HG03175 (cell line): ENCODE measurements around the gene GAS2L3.

ENCODE experiments used
- ATAC-seq: cut with Tn5 transposase; IDR thresholded peaks from one replicate; pipeline ENCODE4 v1.9.1; 2021; ENCODE audit warnings: mild to moderate bottlenecking, moderate library complexity; ENCODE audit not compliant: unreplicated experiment

The GAS2L3 gene

DNA sequence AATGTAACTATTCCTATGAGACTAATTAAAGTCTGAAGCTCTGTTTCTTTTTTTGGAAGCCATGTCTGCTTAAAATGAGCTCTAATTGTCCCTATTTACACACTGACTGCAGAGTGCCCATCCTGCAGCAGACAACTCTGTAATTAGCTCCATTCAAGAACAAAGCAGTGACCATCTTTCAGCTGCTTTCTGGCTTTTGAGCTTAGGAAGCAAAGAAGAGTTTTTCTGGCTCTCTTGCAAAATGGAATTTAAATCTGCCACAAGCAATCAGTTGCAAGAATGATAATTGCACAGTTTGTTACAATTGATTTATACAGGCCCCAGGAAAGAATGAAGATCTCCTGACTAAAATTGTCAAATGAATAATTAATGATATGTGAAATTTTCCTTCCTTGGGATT, 83.4 kb downstream of the GAS2L3 start:
- ATAC-seq: no peak

DNA sequence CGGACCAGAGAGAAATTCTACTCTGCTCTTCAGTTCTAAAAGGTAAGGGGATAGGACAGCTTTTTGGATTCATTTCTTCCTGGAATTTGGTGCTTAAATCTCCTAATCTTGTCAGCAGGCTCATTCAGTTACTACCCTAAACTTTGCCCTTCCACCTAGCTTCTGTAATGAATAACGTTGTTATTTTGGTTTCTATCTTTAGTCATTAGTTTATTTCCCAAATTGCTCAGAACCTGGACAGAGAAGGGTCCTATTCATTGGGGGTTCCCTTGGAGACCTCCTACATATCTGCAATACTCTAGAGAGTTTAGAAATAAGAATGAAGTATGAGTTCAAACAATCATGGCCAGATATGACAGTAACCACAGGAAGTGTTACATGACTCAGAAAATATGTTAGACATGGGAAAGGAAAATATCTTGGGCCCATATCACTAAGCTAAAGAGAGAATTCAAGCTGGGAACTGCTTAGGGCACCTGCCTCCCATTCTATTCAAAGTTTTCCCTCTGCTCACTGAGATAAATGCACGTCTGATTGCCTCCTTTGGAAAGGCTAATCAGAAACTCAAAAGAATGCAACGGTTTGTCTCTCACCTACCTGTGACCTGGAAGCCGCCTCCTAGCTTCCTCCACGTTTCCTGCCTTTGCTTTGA, 87.9 kb downstream of the GAS2L3 start:
- ATAC-seq: no peak

DNA sequence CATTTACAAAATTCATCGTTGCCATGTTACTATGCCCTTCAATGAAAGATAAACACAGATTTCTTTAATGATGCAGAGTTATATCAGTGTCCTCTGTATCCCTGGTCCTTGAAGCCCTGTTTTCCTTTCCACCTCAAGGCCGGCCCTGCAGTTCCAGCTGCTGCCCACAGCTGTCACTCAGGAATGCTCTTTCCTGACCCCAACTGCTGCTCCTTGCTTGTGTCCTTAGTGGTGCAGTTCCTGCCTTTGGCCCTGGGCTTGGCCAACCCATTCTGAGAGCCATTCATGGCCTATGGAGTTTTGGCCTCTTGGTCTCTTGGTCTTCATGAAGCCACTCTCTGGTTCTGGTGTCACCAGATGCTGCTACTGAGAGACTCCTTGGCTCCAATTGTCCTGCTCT, 93.1 kb downstream of the GAS2L3 start:
- no peak for ATAC-seq

DNA sequence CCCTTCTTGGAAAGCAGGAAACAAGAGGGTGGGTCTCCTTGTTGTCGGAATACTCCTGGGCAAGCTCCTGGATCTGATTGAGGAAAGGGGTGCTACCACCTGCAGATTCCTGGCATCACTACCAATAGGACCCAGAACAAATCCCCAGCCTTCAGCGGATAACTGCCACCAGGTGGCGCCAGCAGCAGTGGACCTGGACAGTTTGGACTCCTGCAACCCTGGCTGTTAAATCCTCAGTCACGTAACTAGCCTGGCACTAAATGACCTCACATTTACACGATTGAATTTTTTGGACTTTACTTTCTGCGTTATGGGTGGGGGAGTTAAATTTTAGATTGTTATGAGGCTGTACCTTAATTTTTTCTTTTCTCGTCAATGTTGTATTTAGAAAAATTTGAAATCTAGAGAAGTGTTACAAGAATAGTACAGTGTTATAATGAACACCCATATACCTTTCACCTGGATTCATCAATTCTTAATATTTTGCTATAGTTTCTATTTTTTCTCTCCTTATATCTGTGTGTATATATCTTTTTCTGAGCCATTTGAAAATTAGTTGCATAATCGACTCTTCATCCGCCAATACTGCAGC, 95.6 kb downstream of the GAS2L3 start:
- ATAC-seq: peak; percentile 85

DNA sequence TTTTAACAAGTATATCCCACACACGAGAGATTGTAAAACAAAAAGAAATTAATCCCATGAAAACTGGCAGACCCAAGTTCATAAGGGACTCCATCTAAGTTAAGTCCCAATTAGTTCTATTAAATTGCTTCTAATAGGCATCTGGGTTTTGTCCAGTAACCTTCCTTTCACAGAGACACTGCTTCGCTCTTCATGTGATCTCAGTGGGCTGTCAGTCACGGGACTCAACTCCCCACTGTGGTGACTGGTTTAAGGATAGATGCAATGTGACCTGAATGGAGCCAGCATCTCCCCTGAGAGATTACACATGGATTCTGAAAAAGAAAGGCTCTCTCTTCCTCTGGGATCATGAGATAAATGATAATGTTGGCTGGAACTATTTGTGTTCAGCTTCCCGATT, 96.4 kb downstream of the GAS2L3 start:
- no peak for ATAC-seq

DNA sequence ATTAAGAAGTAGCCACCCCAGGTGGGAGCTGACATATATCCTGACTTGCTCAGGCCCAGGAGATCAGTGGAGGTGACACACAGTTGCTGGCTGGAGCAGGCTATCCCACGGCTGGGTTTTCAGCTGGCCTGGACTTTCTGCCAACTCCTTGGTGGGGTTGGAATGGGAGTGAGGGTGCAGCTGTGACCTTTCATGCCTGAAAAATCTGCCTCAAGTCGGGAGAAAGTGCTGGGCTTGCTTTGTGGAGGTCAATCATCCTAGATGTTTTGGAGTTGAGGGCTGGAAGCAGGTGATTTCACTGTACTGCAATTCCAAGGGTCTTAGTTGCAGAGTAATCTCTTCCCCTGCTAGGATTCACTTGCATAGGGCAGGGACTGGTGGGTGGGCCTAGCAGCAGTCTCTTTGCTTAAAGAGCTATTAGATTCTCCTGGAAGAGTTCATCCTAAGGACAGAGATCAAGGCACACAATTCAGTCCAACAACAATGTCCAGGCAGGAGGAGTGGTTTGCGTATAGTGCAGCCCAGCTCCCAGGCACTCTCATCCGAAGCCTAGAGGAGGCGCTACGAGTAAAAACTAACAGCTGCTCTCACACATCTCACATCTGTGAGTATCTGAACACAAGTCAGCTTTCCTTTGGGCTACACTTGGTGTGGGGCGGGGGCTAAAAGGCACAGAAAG, 98.1 kb downstream of the GAS2L3 start:
- peak; percentile 18 for ATAC-seq

DNA sequence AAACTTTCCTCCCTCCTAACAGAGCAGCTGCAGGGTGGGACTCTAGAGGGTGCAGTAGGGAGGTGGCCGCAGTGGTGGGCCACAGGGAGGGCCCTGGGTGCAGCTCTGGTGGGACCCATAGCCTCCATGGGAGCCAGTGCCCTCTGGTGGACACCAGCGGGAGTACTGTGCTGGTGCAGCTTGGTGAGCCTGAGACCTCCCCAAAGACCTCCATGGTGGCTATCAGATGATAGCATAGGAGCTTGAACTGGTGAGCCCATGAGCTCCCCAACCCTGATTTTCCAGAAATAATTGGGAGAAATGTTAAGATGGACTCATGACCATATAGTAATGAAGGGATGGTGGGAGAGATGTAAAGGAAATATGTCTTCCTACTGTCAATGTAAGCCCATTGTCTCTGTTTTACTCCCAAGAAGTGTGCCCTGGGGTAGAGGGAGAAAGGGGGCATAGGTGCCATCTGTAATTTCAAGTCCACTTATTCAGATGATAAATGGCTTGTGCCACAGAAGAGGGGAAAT, 98.7 kb downstream of the GAS2L3 start:
- peak; percentile 73 for ATAC-seq

DNA sequence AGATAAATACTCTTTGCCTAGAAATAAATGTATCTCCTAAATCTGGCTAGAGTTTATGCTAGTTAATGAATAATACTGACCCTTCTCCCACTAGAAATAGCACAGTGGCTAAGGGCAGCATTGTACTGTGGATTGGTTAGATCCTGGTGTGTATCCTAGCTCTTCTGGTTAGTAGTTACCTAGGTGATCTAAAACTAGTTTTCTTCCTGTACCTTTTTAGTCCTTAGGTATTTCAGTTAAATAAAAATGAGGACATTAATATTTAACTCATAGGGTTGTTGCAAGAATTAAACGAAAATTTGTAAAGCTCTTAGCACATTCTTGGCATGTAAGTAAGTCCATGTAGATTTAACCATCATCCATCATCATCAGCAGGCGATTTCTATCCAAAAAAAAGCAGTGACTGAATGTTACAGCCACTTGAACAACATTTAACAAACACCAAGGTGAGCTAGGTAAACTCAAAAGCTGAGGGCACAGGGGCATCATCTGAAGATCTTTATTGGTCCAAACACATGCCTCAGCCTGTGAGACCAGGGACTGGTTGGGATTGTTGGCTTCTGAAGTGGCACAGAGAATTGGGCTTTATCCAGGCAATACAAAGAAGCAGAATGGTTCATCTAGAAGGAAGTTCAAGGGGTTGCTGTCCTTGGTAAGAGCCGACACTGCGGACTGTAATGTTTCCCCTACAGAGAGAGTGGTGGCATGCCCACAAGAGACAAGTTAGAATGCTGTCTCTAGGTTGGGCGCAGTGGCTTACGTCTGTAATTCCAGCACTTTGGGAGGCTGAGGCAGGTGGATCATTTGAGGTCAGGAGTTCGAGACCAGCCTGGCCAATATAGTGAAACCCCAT, 100.8 kb downstream of the GAS2L3 start:
- ATAC-seq: no peak
